ENCODE measurements around the gene EDA. TPM values are rescaled to one million over a fixed set of nuclear protein-coding genes. Genes with fewer than 3 reads are reported as not detected.

Gene EDA
- total RNA-seq = not detected in 2 replicates
- long read RNA-seq = 0 reads

- Mint-ChIP-seq H3K36me3 (ENCODE audit: unreplicated experiment) (no peaks in the 10 kb centered on the region), H3K4me1 (ENCODE audit: unreplicated experiment) (no peaks in the 10 kb centered on the region), H3K27ac (ENCODE audit: unreplicated experiment) (no peak within 1 kb of the TSS), H3K27me3 (ENCODE audit: unreplicated experiment) (peaks cover 6% of the 10 kb centered on the region), H3K9me3 (ENCODE audit: unreplicated experiment) (no peaks in the 10 kb centered on the region), H3K4me3 (ENCODE audit: unreplicated experiment) (peak within 1 kb of the TSS; percentile 50)
- TF ChIP-seq CTCF (IDR thresholded peaks at IDR 0.05) = no peak
- peak; percentile 86 for DNase-seq (ENCODE audit: extremely low spot score, unreplicated experiment)
Observed at GRCh38 chrX:69615779-69616456, at the start of gene EDA. EDA (plus strand) TSS chrX:69616113.

- Mint-ChIP-seq H3K36me3 (ENCODE audit: unreplicated experiment) (no peaks in the 10 kb centered on the region), H3K27me3 (ENCODE audit: unreplicated experiment) (no peaks in the 10 kb centered on the region), H3K4me1 (ENCODE audit: unreplicated experiment) (no peaks in the 10 kb centered on the region), H3K27ac (ENCODE audit: unreplicated experiment) (no peak overlapping the region), H3K4me3 (ENCODE audit: unreplicated experiment) (no peak overlapping the region), H3K9me3 (ENCODE audit: unreplicated experiment) (peaks cover 18% of the 10 kb centered on the region)
- no peak for DNase-seq (ENCODE audit: extremely low spot score, unreplicated experiment)
- no peak for TF ChIP-seq CTCF (IDR thresholded peaks at IDR 0.05)
Observed at GRCh38 chrX:69568828-69569227, 47.1 kb upstream of the EDA start.

GRCh38 chrX:69597399-69597798, 18.5 kb upstream of the EDA start:
- Mint-ChIP-seq H3K36me3 (ENCODE audit: unreplicated experiment) (no peaks in the 10 kb centered on the region), H3K9me3 (ENCODE audit: unreplicated experiment) (peaks cover 19% of the 10 kb centered on the region), H3K27ac (ENCODE audit: unreplicated experiment) (no peak overlapping the region), H3K27me3 (ENCODE audit: unreplicated experiment) (no peaks in the 10 kb centered on the region), H3K4me3 (ENCODE audit: unreplicated experiment) (no peak overlapping the region), H3K4me1 (ENCODE audit: unreplicated experiment) (no peaks in the 10 kb centered on the region)
- DNase-seq (ENCODE audit: extremely low spot score, unreplicated experiment) = no peak
- no peak for TF ChIP-seq CTCF (IDR thresholded peaks at IDR 0.05)

- TF ChIP-seq CTCF (IDR thresholded peaks at IDR 0.05) = no peak
- Mint-ChIP-seq H3K4me3 (ENCODE audit: unreplicated experiment) (no peak overlapping the region), H3K9me3 (ENCODE audit: unreplicated experiment) (peaks cover 5% of the 10 kb centered on the region), H3K4me1 (ENCODE audit: unreplicated experiment) (no peaks in the 10 kb centered on the region), H3K27ac (ENCODE audit: unreplicated experiment) (no peak overlapping the region), H3K36me3 (ENCODE audit: unreplicated experiment) (no peaks in the 10 kb centered on the region), H3K27me3 (ENCODE audit: unreplicated experiment) (no peaks in the 10 kb centered on the region)
- no peak for DNase-seq (ENCODE audit: extremely low spot score, unreplicated experiment)
Observed at GRCh38 chrX:69600182-69600581, 15.7 kb upstream of the EDA start.

GRCh38 chrX:69603566-69604194, 12.2 kb upstream of the EDA start:
- no peaks in the 10 kb centered on the region for H3K27me3 Mint-ChIP-seq (ENCODE audit: unreplicated experiment)
- no peaks in the 10 kb centered on the region for H3K36me3 Mint-ChIP-seq (ENCODE audit: unreplicated experiment)
- TF ChIP-seq CTCF (IDR thresholded peaks at IDR 0.05) = no peak
- no peaks in the 10 kb centered on the region for H3K9me3 Mint-ChIP-seq (ENCODE audit: unreplicated experiment)
- H3K4me1 Mint-ChIP-seq (ENCODE audit: unreplicated experiment) = no peaks in the 10 kb centered on the region
- no peak overlapping the region for H3K4me3 Mint-ChIP-seq (ENCODE audit: unreplicated experiment)
- H3K27ac Mint-ChIP-seq (ENCODE audit: unreplicated experiment) = no peak overlapping the region
- DNase-seq (ENCODE audit: extremely low spot score, unreplicated experiment) = no peak
